Neuron (in vitro differentiated cells): ENCODE measurements around the gene PPP4R1.

Experiments used
- H2AFZ ChIP-seq: one replicate; pipeline ENCODE4 v1.6.1; 2013; ENCODE audit warnings: low read depth, mild to moderate bottlenecking, inconsistent platforms, low read length, moderate library complexity
- H3K27me3 ChIP-seq: one replicate; pipeline ENCODE4 v1.6.1; 2013; ENCODE audit warnings: low read length; ENCODE audit not compliant: insufficient read depth
- H3K36me3 ChIP-seq: one replicate; pipeline ENCODE4 v1.6.1; 2013; ENCODE audit warnings: low read length; ENCODE audit not compliant: insufficient read depth
- H3K4me1 ChIP-seq: one replicate; pipeline ENCODE4 v1.6.1; 2013; ENCODE audit warnings: low read length; ENCODE audit not compliant: insufficient read depth
- H3K4me3 ChIP-seq: 2 replicates; pipeline ENCODE4 v1.5.1; 2013; ENCODE audit warnings: mild to moderate bottlenecking, low read length, moderate library complexity
- H3K9me3 ChIP-seq: one replicate; pipeline ENCODE4 v1.6.1; 2013; ENCODE audit warnings: low read length

PPP4R1 gene

GRCh38 chr18:9569178-9569577, 45.2 kb downstream of the PPP4R1 start:
- Histone ChIP-seq H2AFZ (no peak overlapping the region), H3K36me3 (peaks cover 88% of the 10 kb centered on the region), H3K27me3 (no peaks in the 10 kb centered on the region), H3K9me3 (no peaks in the 10 kb centered on the region), H3K4me1 (no peaks in the 10 kb centered on the region), H3K4me3 (no peak overlapping the region)

GRCh38 chr18:9568186-9568585, 46.2 kb downstream of the PPP4R1 start:
- Histone ChIP-seq H3K4me3 (no peak overlapping the region), H3K4me1 (no peaks in the 10 kb centered on the region), H3K27me3 (no peaks in the 10 kb centered on the region), H2AFZ (no peak overlapping the region), H3K36me3 (peaks cover 88% of the 10 kb centered on the region), H3K9me3 (no peaks in the 10 kb centered on the region)

- H2AFZ ChIP-seq = no peak overlapping the region
- no peak overlapping the region for H3K4me3 ChIP-seq
- no peaks in the 10 kb centered on the region for H3K4me1 ChIP-seq
- peaks cover 89% of the 10 kb centered on the region for H3K36me3 ChIP-seq
- no peaks in the 10 kb centered on the region for H3K27me3 ChIP-seq
- no peaks in the 10 kb centered on the region for H3K9me3 ChIP-seq
Measured at GRCh38 chr18:9565407-9565806, 49.0 kb downstream of the PPP4R1 start.

- H3K4me1 ChIP-seq = no peaks in the 10 kb centered on the region
- H3K36me3 ChIP-seq = peaks cover 91% of the 10 kb centered on the region
- no peaks in the 10 kb centered on the region for H3K27me3 ChIP-seq
- H3K9me3 ChIP-seq = no peaks in the 10 kb centered on the region
- H3K4me3 ChIP-seq = no peak overlapping the region
- H2AFZ ChIP-seq = no peak overlapping the region
Measured at GRCh38 chr18:9563331-9563730, 51.0 kb downstream of the PPP4R1 start.

- Histone ChIP-seq H3K9me3 (no peaks in the 10 kb centered on the region), H3K4me1 (no peaks in the 10 kb centered on the region), H3K4me3 (no peak overlapping the region), H2AFZ (no peak overlapping the region), H3K36me3 (peaks cover 87% of the 10 kb centered on the region), H3K27me3 (no peaks in the 10 kb centered on the region)
Measured at GRCh38 chr18:9562584-9562983, 51.8 kb downstream of the PPP4R1 start.

GRCh38 chr18:9561759-9562158, 52.6 kb downstream of the PPP4R1 start:
- Histone ChIP-seq H3K27me3 (no peaks in the 10 kb centered on the region), H3K9me3 (no peaks in the 10 kb centered on the region), H3K36me3 (peaks cover 84% of the 10 kb centered on the region), H3K4me1 (no peaks in the 10 kb centered on the region), H2AFZ (no peak overlapping the region), H3K4me3 (no peak overlapping the region)

- H2AFZ ChIP-seq = no peak overlapping the region
- H3K9me3 ChIP-seq = peaks cover 2% of the 10 kb centered on the region
- H3K36me3 ChIP-seq = peaks cover 89% of the 10 kb centered on the region
- H3K4me3 ChIP-seq = no peak overlapping the region
- H3K4me1 ChIP-seq = no peaks in the 10 kb centered on the region
- no peaks in the 10 kb centered on the region for H3K27me3 ChIP-seq
Measured at GRCh38 chr18:9559253-9559652, 55.1 kb downstream of the PPP4R1 start.

- Histone ChIP-seq H3K4me1 (no peaks in the 10 kb centered on the region), H3K27me3 (no peaks in the 10 kb centered on the region), H3K36me3 (peaks cover 89% of the 10 kb centered on the region), H2AFZ (no peak overlapping the region), H3K9me3 (peaks cover 5% of the 10 kb centered on the region), H3K4me3 (no peak overlapping the region)
Measured at GRCh38 chr18:9558387-9559064, 55.8 kb downstream of the PPP4R1 start.

GRCh38 chr18:9557250-9557943, 57.0 kb downstream of the PPP4R1 start:
- peaks cover 16% of the 10 kb centered on the region for H3K9me3 ChIP-seq
- H3K4me1 ChIP-seq = no peaks in the 10 kb centered on the region
- no peak overlapping the region for H3K4me3 ChIP-seq
- no peak overlapping the region for H2AFZ ChIP-seq
- no peaks in the 10 kb centered on the region for H3K27me3 ChIP-seq
- H3K36me3 ChIP-seq = peaks cover 89% of the 10 kb centered on the region

GRCh38 chr18:9552616-9553015, 61.7 kb downstream of the PPP4R1 start:
- Histone ChIP-seq H3K4me3 (no peak overlapping the region), H3K36me3 (peaks cover 87% of the 10 kb centered on the region), H3K9me3 (peaks cover 18% of the 10 kb centered on the region), H2AFZ (no peak overlapping the region), H3K27me3 (no peaks in the 10 kb centered on the region), H3K4me1 (no peaks in the 10 kb centered on the region)

GRCh38 chr18:9552191-9552590, 62.2 kb downstream of the PPP4R1 start:
- H3K4me1 ChIP-seq = no peaks in the 10 kb centered on the region
- H3K27me3 ChIP-seq = no peaks in the 10 kb centered on the region
- peaks cover 90% of the 10 kb centered on the region for H3K36me3 ChIP-seq
- no peak overlapping the region for H3K4me3 ChIP-seq
- peaks cover 18% of the 10 kb centered on the region for H3K9me3 ChIP-seq
- no peak overlapping the region for H2AFZ ChIP-seq

GRCh38 chr18:9550429-9550828, 63.9 kb downstream of the PPP4R1 start:
- Histone ChIP-seq H2AFZ (no peak overlapping the region), H3K4me1 (no peaks in the 10 kb centered on the region), H3K4me3 (no peak overlapping the region), H3K9me3 (peaks cover 21% of the 10 kb centered on the region), H3K36me3 (peaks cover 87% of the 10 kb centered on the region), H3K27me3 (no peaks in the 10 kb centered on the region)

GRCh38 chr18:9549405-9549804, 65.0 kb downstream of the PPP4R1 start:
- Histone ChIP-seq H3K4me3 (no peak overlapping the region), H3K4me1 (no peaks in the 10 kb centered on the region), H3K27me3 (no peaks in the 10 kb centered on the region), H2AFZ (no peak overlapping the region), H3K9me3 (peaks cover 23% of the 10 kb centered on the region), H3K36me3 (peaks cover 83% of the 10 kb centered on the region)
